Mesenteric fat pad (tissue), 1 donor: ENCODE measurements around the gene EBF4. TPM values are rescaled to one million over a fixed set of nuclear protein-coding genes. Genes with fewer than 3 reads are reported as not detected.

Experiments used
- DNase-seq: peaks from one replicate; pipeline ENCODE4 v3.0.0-alpha.2; 2020; ENCODE audit warnings: low spot score
- total RNA-seq: library from RNA; stranded (reverse); fragmentation: NEBNext Ultra II Directional; extraction: Animal tissue kit (Norgen Biotek cat#: 25700); gene quantifications from one replicate; pipeline ENCODE4 v1.2.1, GENCODE V29; 2021
- donor health status: DM: yes; HTN: yes; CAD: no.

The EBF4 gene
- total RNA-seq, 1 donor from 2014 or later, result 6.0 TPM

DNA sequence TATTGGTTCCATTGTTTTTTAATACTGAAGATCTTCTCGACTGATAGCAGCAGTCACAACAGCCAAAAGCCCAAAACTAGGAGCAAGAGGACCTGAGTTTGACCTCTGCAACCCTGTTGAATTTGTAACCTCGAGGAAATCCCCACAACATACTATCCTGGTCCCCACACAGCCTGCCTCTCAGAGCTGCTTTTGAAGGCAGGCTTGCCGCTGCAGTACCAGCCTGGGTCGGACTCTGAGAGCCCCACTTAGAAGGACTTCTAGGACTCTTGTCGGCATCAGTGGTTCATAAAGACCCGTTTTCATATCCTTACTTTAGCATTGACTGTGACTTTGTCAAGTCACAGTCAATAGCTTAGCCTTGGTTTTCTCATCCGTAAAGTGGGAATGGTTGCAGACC lies 49.3 kb downstream of the EBF4 start:
- no peak for DNase-seq

GRCh38 chr20:2742431-2742830 lies 49.9 kb downstream of the EBF4 start:
- DNase-seq, result no peak

GRCh38 chr20:2742934-2743559 lies 50.5 kb downstream of the EBF4 start:
- DNase-seq, result no peak

DNA sequence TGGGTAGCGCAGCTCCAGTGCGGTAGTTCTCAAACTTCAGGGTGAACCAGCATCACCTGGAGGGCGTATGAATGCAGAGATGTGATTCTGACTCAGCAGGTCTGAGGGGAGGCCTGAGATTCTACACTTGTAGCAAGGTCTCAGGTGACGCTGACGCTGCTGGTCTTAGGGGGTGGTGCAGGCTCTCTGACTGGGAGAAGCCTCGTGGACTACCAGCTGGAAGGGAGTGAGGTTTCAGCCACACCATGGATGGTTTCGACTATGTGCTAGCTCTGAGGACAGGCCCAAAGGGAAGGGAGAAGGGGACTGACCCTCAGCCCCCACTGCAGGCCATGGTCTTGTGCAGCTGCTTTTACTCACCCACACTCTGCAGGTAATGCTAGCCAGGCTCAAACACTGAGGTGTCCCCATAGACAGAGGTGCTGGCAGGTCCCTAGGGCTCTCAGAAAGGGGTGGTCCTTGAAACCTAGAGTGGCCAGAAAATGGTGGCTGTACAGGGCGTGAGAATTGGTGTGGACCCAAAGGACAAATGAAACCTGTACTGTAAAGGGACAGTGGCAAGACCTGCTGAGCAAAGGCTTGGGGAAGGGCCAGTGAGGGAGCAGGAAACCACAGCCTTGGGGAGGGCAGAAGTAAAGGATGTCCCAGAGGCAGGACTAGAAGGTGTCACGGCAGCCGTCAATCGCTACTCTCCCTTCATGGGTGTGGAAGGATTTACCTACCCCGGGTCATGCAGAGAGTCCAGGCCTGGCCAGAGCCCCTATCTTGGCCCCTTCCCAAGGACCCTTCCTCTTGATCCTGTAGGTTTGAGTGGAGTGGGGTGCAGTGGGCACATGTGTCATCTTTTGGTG lies 52.7 kb downstream of the EBF4 start:
- DNase-seq, result no peak

GRCh38 chr20:2745936-2746635 lies 53.5 kb downstream of the EBF4 start:
- no peak for DNase-seq

GRCh38 chr20:2746636-2747265 lies 54.2 kb downstream of the EBF4 start:
- no peak for DNase-seq

GRCh38 chr20:2747676-2748235 lies 55.2 kb downstream of the EBF4 start:
- no peak for DNase-seq

- no peak for DNase-seq
Observed at GRCh38 chr20:2748551-2749342, 56.2 kb downstream of the EBF4 start.

DNA sequence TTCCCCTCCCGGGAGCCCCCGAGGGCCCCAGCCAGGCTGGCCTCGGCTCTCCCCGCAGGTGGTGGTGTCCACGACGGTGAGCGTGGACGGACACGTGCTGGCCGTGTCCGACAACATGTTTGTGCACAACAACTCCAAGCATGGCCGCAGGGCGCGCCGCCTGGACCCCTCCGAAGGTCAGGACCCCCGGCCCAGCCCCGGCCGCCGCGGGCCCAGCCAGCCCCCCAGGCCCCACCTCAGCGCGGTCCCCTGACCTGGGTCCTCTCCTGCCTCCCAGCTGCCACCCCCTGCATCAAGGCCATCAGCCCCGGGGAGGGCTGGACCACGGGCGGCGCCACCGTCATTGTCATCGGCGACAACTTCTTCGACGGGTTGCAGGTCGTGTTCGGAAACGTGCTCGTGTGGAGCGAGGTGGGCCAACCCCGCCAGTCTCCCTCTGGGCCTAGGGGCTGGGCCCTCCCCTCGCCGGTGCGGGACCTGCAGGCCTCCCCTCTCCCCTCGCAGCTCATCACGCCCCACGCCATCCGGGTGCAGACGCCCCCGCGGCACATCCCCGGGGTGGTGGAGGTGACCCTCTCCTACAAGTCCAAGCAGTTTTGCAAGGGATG lies 56.9 kb downstream of the EBF4 start:
- DNase-seq, result no peak

GRCh38 chr20:2749951-2750490 lies 57.4 kb downstream of the EBF4 start:
- DNase-seq, result no peak

DNA sequence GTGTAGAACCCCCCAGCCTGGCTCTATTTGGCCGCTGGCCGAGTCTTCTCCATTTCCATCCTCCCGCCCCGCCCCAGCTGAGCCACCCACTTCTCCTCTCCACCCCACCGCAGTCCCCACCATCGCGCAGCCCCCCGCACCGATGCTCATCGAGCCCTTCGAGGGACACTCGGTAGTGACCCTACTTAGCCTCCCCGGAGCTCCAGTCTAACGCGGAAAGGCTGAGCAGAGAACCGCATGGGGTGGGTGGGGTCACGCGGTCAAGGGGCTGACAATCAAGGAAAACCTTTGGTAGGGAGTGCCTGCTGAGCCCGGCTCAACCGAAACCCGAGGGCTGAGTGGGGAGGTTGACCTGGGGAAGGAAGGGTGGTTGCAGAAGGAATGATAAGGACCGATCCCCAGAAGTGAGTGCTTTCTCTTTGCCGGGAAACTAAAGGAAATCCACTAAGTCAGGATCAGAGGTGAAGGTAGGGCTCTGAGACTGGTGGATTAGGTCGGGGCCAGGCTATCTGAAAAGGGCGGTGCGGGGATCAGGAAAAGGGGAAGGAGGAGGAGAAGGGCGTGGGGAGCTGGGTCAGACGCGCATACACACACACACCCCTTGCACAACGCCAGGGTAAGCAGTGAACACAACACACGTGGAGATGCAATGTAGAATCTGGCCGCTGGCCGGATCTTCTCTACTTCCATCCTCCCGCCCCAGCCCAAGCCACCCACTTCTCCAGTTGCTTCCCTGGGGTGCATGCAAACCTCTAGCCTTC lies 58.1 kb downstream of the EBF4 start:
- no peak for DNase-seq

DNA sequence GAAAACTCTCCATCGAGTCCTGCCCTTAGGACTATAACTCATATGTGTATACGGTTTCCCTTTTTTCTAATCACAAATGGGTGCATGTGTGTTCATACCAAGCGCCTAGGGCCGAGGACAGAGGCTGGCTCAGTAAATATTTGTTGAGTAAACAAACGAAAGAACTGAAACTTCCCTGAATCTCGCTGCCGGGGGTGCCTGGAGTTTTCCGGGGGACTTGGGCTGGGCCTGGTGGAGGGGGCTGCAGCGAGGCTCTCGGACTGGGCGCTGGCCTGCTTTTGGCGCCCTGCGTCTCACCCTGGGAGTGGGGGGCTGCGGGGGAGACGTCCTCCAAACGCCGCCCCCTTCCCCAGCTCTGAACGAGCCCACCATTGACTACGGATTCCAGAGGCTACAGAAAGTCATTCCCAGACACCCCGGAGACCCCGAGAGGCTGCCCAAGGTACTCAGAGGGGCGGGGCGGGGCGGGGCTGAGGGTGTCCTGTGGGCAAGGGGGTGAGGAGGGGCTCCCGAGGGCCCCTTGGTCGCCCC lies 58.8 kb downstream of the EBF4 start:
- no peak for DNase-seq

GRCh38 chr20:2751878-2752566 lies 59.4 kb downstream of the EBF4 start:
- no peak for DNase-seq

DNA sequence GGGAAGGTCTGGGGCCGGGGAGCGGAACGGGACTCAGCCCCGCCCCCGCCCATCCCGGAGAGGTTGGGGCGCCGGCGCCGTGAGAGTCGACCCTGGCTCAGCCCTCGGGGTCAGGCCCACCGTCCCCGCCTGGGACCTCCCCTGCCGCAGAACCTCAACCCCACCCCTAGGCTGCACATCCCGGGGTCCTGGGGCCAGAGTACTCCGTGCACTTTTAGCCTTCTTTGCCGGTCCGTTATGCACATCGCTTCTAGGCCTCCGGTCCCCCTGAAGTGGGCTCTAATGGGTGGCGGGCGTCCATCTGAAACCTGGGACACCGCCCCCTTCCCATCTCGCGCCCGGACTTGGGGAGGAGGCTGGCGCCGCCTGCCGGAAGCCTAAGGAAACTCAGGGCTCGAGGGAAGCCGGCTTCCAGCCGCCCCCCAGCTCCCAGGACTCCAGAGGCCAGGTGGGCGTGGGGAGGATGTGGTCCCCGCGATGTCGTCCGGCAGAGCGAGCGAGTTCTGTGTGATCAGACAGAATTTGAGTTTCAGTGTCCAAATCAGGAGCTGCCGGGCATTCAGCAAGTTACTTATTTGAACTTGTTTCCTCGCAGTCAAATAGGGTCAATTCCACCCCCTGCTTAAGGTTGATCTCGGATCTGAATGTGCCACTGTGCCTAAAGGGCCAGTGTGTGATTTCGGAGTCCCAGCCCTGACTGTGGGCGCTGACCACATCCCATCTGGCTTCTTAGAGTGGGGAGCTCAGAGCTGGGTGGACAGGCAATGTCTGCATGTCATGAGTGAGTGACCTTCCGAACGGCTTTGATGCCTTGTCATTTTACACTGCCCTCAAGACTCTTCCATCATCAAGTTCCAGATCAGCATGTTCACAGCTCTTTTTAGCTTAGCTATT lies 60.2 kb downstream of the EBF4 start:
- no peak for DNase-seq

GRCh38 chr20:2753461-2754040 lies 61.0 kb downstream of the EBF4 start:
- no peak for DNase-seq

DNA sequence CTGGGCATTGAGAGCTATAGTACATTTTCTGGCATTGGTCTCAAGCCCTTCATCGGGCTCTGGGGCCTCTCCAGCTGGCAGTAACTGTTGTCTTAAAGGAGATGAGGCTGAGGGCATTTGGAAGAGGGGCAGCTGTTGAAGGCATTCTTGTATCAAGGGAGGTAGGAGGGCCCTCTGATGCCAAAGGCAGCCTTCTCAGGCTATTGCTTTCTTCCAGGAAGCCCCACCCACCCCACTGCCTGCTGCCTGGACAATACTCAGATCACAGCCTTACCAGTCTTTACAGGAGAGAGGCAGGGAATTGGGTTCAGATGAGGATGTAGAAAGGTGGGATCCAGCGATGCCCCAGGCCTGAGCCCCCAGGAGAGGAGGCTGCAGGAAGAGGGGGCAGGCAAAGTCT lies 61.8 kb downstream of the EBF4 start:
- no peak for DNase-seq
